ENCODE data around the gene KCNQ5.

Gene KCNQ5

GRCh38 chr6:73058736-73059135 lies 436.9 kb downstream of the KCNQ5 start:
- no peak overlapping the region for H2AFZ ChIP-seq (ENCODE audit: low read depth, low read length, severe bottlenecking)
- TF ChIP-seq EZH2phosphoT487 (conservative IDR thresholded peaks at IDR 0.05; ENCODE audit: low read length) (no peak), CTCF (IDR thresholded peaks at IDR 0.05; ENCODE audit: insufficient read depth, low read length, poor library complexity, severe bottlenecking) (no peak)
- H3K79me2 ChIP-seq (ENCODE audit: insufficient read depth, low read length) = no peaks in the 10 kb centered on the region
- H3K36me3 ChIP-seq (ENCODE audit: low read length) = no peaks in the 10 kb centered on the region
- no peak overlapping the region for H3K9ac ChIP-seq (ENCODE audit: low read length)
- no peak overlapping the region for H3K4me3 ChIP-seq (ENCODE audit: insufficient read depth, low read length, poor library complexity, severe bottlenecking)
- no peaks in the 10 kb centered on the region for H3K9me2 ChIP-seq (replicated peaks; ENCODE audit: insufficient read depth, low read length)
- 0 out of 2 replicates have a peak, but pooled peaks cover 4% of the 10 kb centered on the region for H3F3A ChIP-seq (ENCODE audit: insufficient read depth)
- no peak overlapping the region for H3K27ac ChIP-seq (ENCODE audit: low read depth, low read length)
- no peaks in the 10 kb centered on the region for H4K20me1 ChIP-seq (ENCODE audit: low read depth, low read length)
- no peak overlapping the region for H3K4me2 ChIP-seq (ENCODE audit: low read depth, low read length, poor library complexity, severe bottlenecking)
- no peaks in the 10 kb centered on the region for H3K27me3 ChIP-seq (ENCODE audit: low read length)
- no peaks in the 10 kb centered on the region; the same call in 1 of the 2 replicates for H3K9me3 ChIP-seq (ENCODE audit: insufficient read depth, low read length)

DNA sequence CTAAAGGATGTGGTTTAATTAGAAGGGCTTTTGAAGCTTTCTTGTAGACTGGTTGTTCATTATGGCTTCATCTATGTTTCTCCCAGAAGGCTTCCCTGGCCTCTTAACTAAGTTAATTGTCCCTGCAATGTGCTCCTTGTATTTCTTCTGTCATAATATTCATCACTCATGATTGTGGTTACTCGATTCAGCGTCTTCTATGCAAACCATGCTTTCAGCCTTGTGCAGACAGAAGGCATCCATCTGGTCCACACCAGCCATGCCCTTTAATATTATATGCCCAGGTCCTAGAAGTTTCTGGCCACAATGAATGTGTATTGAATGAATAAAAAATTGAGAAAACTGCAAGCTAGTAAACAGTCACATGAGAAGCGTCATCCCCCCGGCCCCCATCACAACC lies 440.3 kb downstream of the KCNQ5 start:
- H3K79me2 ChIP-seq (ENCODE audit: insufficient read depth, low read length) = no peaks in the 10 kb centered on the region
- H3K27me3 ChIP-seq (ENCODE audit: low read length) = no peaks in the 10 kb centered on the region
- H3K4me2 ChIP-seq (ENCODE audit: low read depth, low read length, poor library complexity, severe bottlenecking) = no peak overlapping the region
- 0 out of 2 replicates have a peak, but pooled peaks cover 4% of the 10 kb centered on the region for H3F3A ChIP-seq (ENCODE audit: insufficient read depth)
- H3K9me2 ChIP-seq (replicated peaks; ENCODE audit: insufficient read depth, low read length) = no peaks in the 10 kb centered on the region
- TF ChIP-seq EZH2phosphoT487 (conservative IDR thresholded peaks at IDR 0.05; ENCODE audit: low read length) (no peak), CTCF (IDR thresholded peaks at IDR 0.05; ENCODE audit: insufficient read depth, low read length, poor library complexity, severe bottlenecking) (no peak)
- H3K9ac ChIP-seq (ENCODE audit: low read length) = no peak overlapping the region
- no peaks in the 10 kb centered on the region for H3K36me3 ChIP-seq (ENCODE audit: low read length)
- no peaks in the 10 kb centered on the region for H3K9me3 ChIP-seq (ENCODE audit: insufficient read depth, low read length)
- H2AFZ ChIP-seq (ENCODE audit: low read depth, low read length, severe bottlenecking) = no peak overlapping the region
- H3K4me3 ChIP-seq (ENCODE audit: insufficient read depth, low read length, poor library complexity, severe bottlenecking) = no peak overlapping the region
- no peak overlapping the region for H3K27ac ChIP-seq (ENCODE audit: low read depth, low read length)
- H4K20me1 ChIP-seq (ENCODE audit: low read depth, low read length) = no peaks in the 10 kb centered on the region

DNA sequence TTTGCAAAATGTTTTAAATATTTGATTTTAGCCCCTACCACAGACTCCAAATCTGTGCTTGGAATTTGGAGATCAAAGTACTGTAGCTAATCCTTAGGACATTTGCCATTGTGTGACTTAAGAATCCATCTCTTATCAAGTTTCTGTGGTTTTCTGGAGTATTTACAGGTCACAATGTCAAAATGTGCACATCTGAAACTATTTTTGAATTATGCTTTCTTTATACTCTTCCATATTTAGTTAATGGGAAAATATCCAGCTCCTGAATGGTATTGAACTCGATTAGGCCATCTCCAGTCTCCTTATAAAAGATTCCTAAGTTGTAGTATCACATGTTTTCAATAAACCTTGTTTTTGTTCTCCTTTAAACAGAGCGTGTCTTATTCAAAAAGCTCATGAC lies 441.0 kb downstream of the KCNQ5 start:
- H3K9me2 ChIP-seq (replicated peaks; ENCODE audit: insufficient read depth, low read length) = no peaks in the 10 kb centered on the region
- H3K27me3 ChIP-seq (ENCODE audit: low read length) = no peaks in the 10 kb centered on the region
- H3K9me3 ChIP-seq (ENCODE audit: insufficient read depth, low read length) = no peaks in the 10 kb centered on the region
- H3K79me2 ChIP-seq (ENCODE audit: insufficient read depth, low read length) = no peaks in the 10 kb centered on the region
- H2AFZ ChIP-seq (ENCODE audit: low read depth, low read length, severe bottlenecking) = no peak overlapping the region
- no peak for TF ChIP-seq EZH2phosphoT487 (conservative IDR thresholded peaks at IDR 0.05; ENCODE audit: low read length)
- no peak for TF ChIP-seq CTCF (IDR thresholded peaks at IDR 0.05; ENCODE audit: insufficient read depth, low read length, poor library complexity, severe bottlenecking)
- H3K27ac ChIP-seq (ENCODE audit: low read depth, low read length) = no peak overlapping the region
- H3K4me2 ChIP-seq (ENCODE audit: low read depth, low read length, poor library complexity, severe bottlenecking) = no peak overlapping the region
- H3F3A ChIP-seq (ENCODE audit: insufficient read depth) = 0 out of 2 replicates have a peak, but pooled peaks cover 4% of the 10 kb centered on the region
- no peak overlapping the region for H3K4me3 ChIP-seq (ENCODE audit: insufficient read depth, low read length, poor library complexity, severe bottlenecking)
- no peaks in the 10 kb centered on the region for H4K20me1 ChIP-seq (ENCODE audit: low read depth, low read length)
- H3K36me3 ChIP-seq (ENCODE audit: low read length) = no peaks in the 10 kb centered on the region
- H3K9ac ChIP-seq (ENCODE audit: low read length) = no peak overlapping the region

All from SU-DHL-6 (cell line).